K562 (cell line): ENCODE measurements around the gene S100A8. TPM values are rescaled to one million over a fixed set of nuclear protein-coding genes. Genes with fewer than 3 reads are reported as not detected.

Source experiments
- ATAC-seq: fragments of 200-7000 bp; cut with Tn5 transposase; 3 replicates; pipeline ENCODE4 v1.9.1; 2020; ENCODE audit warnings: moderate library complexity
- BruUV-seq: library from RNA; stranded (reverse); fragments of 400-500 nt; replicated peaks from 2 replicates; lab custom pipeline; 2021; lab: Mats Ljungman, UMichigan
- CTCF ChIA-PET: fragments of 300-600 bp; formaldehyde crosslinking; extraction: SDS; loops from one replicate; lab custom pipeline; 2021; ENCODE audit warnings: low intra/inter-chr PET ratio; lab: Yijun Ruan, JAX
- POLR2A ChIA-PET: fragments of 300-600, 350-650 bp; sonication (Branson Sonifier 250); formaldehyde crosslinking; extraction: SDS; loops from one replicate; lab custom pipeline; 2021; ENCODE audit warnings: antibody characterized with exemption, inconsistent platforms; lab: Yijun Ruan, JAX
- DNase-seq, 4 experiments: peaks; one replicate each; pipeline versions ENCODE4 v3.0.0 to v3.0.0-alpha.2; 2011 to 2018; ENCODE audit warnings: low spot score in 3 of 4, mixed read lengths in 3 of 4; ENCODE audit errors: extremely low read depth in 1 of 4
- FAIRE-seq: peaks from 2 replicates; lab custom pipeline; 2011; peaks lifted over from hg19 to GRCh38; lab: Jason Lieb, UNC
- H2AFZ ChIP-seq: 2 replicates; pipeline ENCODE4 v1.6.0; 2011; ENCODE audit warnings: low read depth, low read length, control low read depth, inconsistent platforms
- H3K27ac ChIP-seq: fragments of 200-600 bp; 3 replicates; pipeline ENCODE4 v1.8.0; 2011; ENCODE audit warnings: low read depth, mild to moderate bottlenecking, control low read depth, inconsistent platforms, low read length, moderate library complexity, mixed read lengths; ENCODE audit errors: extremely low read depth
- H3K27me3 ChIP-seq, 2 experiments: fragments of 300-600 bp in 1 of 2; 2 replicates in 1 of 2; 3 replicates in 1 of 2; pipeline versions ENCODE4 v1.6.0 to v1.8.0; 2011; ENCODE audit warnings: inconsistent platforms in 2 of 2, low read length in 2 of 2, mild to moderate bottlenecking in 1 of 2, mixed read lengths in 1 of 2, moderate library complexity in 1 of 2; ENCODE audit not compliant: control insufficient read depth in 2 of 2, insufficient read depth in 2 of 2
- H3K36me3 ChIP-seq: fragments of 300-600 bp; 3 replicates; pipeline ENCODE4 v1.8.0; 2011; ENCODE audit warnings: mild to moderate bottlenecking, low read length, inconsistent platforms; ENCODE audit not compliant: control insufficient read depth, insufficient read depth
- H3K4me1 ChIP-seq, 2 experiments: fragments of 200-600 bp in 1 of 2; replicated peaks in 1 of 2; 2 replicates in 1 of 2; 3 replicates in 1 of 2; pipeline versions ENCODE4 v1.5.1 to v1.8.0; 2011; ENCODE audit warnings: inconsistent platforms in 2 of 2, low read length in 2 of 2, mild to moderate bottlenecking in 1 of 2, mixed read lengths in 1 of 2, moderate library complexity in 1 of 2; ENCODE audit not compliant: control insufficient read depth in 2 of 2, insufficient read depth in 2 of 2
- H3K4me2 ChIP-seq: 2 replicates; pipeline ENCODE4 v1.6.1; 2011; ENCODE audit warnings: low read length, control low read depth, inconsistent platforms, mixed read lengths; ENCODE audit not compliant: insufficient read depth
- H3K4me3 ChIP-seq: fragments of 200-600 bp; sonication (generic), shearing (Covaris generic); 2 replicates; pipeline ENCODE4 v1.5.1; 2016; ENCODE audit warnings: control low read depth, inconsistent platforms
- H3K79me2 ChIP-seq: fragments of 200-600 bp; 3 replicates; pipeline ENCODE4 v1.8.0; 2011; ENCODE audit warnings: low read length, inconsistent platforms; ENCODE audit not compliant: control insufficient read depth, insufficient read depth
- H3K9ac ChIP-seq, 2 experiments: 2 replicates each; pipeline versions ENCODE4 v1.6.0 to v1.6.1; 2011; ENCODE audit warnings: low read depth in 2 of 2, low read length in 2 of 2, control low read depth in 1 of 2, inconsistent platforms in 1 of 2, mild to moderate bottlenecking in 1 of 2, mixed read lengths in 1 of 2; ENCODE audit not compliant: insufficient read depth in 1 of 2
- H3K9me1 ChIP-seq: one replicate; pipeline ENCODE4 v1.6.0; 2011; ENCODE audit warnings: inconsistent platforms, mild to moderate bottlenecking, low read length, moderate library complexity; ENCODE audit not compliant: control insufficient read depth, insufficient read depth
- H3K9me3 ChIP-seq: replicated peaks from 2 replicates; pipeline ENCODE4 v1.5.1; 2011; ENCODE audit warnings: low read depth, low read length, inconsistent platforms; ENCODE audit not compliant: control insufficient read depth, insufficient read depth
- H4K20me1 ChIP-seq: replicated peaks from 2 replicates; pipeline ENCODE4 v1.6.1; 2011; ENCODE audit warnings: low read length, inconsistent platforms, mixed read lengths; ENCODE audit not compliant: control insufficient read depth, insufficient read depth
- BCL6 ChIP-seq: fragments of 250-450 bp; sonication (Bioruptor Pico); IDR thresholded peaks from 2 replicates; pipeline ENCODE4 v1.4.0; 2020
- CHD4 ChIP-seq: fragments of 200-600 bp; sonication (generic); IDR thresholded peaks from 3 replicates; pipeline ENCODE4 v1.6.1; 2012; ENCODE audit warnings: low read depth, mild to moderate bottlenecking, mixed read lengths, low read length, inconsistent platforms; ENCODE audit not compliant: insufficient read depth, insufficient replicate concordance, poor library complexity, severe bottlenecking
- E2F3 ChIP-seq: fragments of 250-450 bp; sonication (Bioruptor Pico); IDR thresholded peaks from 2 replicates; pipeline ENCODE4 v1.4.0; 2020; ENCODE audit warnings: mild to moderate bottlenecking
- FIP1L1 ChIP-seq: fragments of 200-400 bp; formaldehyde crosslinking; IDR thresholded peaks from 2 replicates; pipeline ENCODE4 v1.6.1; 2018; ENCODE audit warnings: mild to moderate bottlenecking, low read depth, low read length; ENCODE audit not compliant: poor library complexity, severe bottlenecking
- GTF2F1 ChIP-seq: IDR thresholded peaks from 2 replicates; pipeline ENCODE4 v1.6.1; 2011; ENCODE audit warnings: low read depth, low read length, improper control_type of control experiment
- HNRNPUL1 ChIP-seq: fragments of 200-400 bp; formaldehyde crosslinking; IDR thresholded peaks from 2 replicates; pipeline ENCODE4 v1.6.1; 2017; ENCODE audit warnings: low read length
- KLF13 ChIP-seq: fragments of 450-650 bp; IDR thresholded peaks from 2 replicates; pipeline ENCODE4 v1.6.1; 2016; ENCODE audit warnings: missing genetic modification characterization, low read depth, mild to moderate bottlenecking, missing compliant biosample characterization, moderate library complexity, borderline replicate concordance
- MAFF ChIP-seq: IDR thresholded peaks from 2 replicates; pipeline ENCODE4 v1.6.1; 2012; ENCODE audit warnings: low read length, improper control_type of control experiment
- NELFE ChIP-seq: IDR thresholded peaks from 2 replicates; pipeline ENCODE4 v1.6.1; 2011; ENCODE audit warnings: mild to moderate bottlenecking; ENCODE audit not compliant: insufficient read depth, insufficient read length
- NFIC ChIP-seq: fragments of 450-650 bp; IDR thresholded peaks from 2 replicates; pipeline ENCODE4 v1.6.1; 2017; ENCODE audit warnings: mild to moderate bottlenecking, inconsistent platforms
- PYGO2 ChIP-seq: fragments of 450-650 bp; IDR thresholded peaks from 2 replicates; pipeline ENCODE4 v1.6.1; 2016; ENCODE audit warnings: mild to moderate bottlenecking, missing genetic modification characterization, moderate library complexity, missing compliant biosample characterization
- SMARCA5 ChIP-seq: fragments of 450-650 bp; IDR thresholded peaks from 2 replicates; pipeline ENCODE4 v1.6.1; 2016
- THAP7 ChIP-seq: fragments of 250-450 bp; sonication (Bioruptor Pico); IDR thresholded peaks from 2 replicates; pipeline ENCODE4 v1.5.0; 2021
- TOE1 ChIP-seq, 2 experiments: fragments of 450-650 bp in 1 of 2; sonication (generic) in 1 of 2; formaldehyde crosslinking in 1 of 2; IDR thresholded peaks; 2 replicates each; pipeline versions ENCODE4 v1.7.1 to v1.8.0; 2016 to 2022; ENCODE audit warnings: borderline replicate concordance in 2 of 2, mild to moderate bottlenecking in 2 of 2, antibody characterized with exemption in 1 of 2, inconsistent platforms in 1 of 2, low read depth in 1 of 2, missing genetic modification reagents in 1 of 2, moderate library complexity in 1 of 2
- ZNF232 ChIP-seq: sonication (generic); formaldehyde crosslinking; IDR thresholded peaks from 2 replicates; pipeline ENCODE4 v1.8.0; 2022; ENCODE audit warnings: mild to moderate bottlenecking, missing genetic modification reagents
- WGBS: fragments of 100-300 bp; shearing (Covaris generic); methylation state at CpG from one replicate; pipeline ENCODE4 v1.1.6; 2016; ENCODE audit warnings: low coverage, mixed read lengths; ENCODE audit not compliant: insufficient coverage; ENCODE audit errors: missing lambda C conversion rate; 5-methylcytosine and 5-hydroxymethylcytosine counted together
- in situ Hi-C: fragments of 300-500 bp; cut with MboI; formaldehyde crosslinking; loops from 4 replicates; pipeline ENCODE4 v1.15.0; 2018; ENCODE audit warnings: inconsistent platforms, mixed read lengths
- intact Hi-C: fragments of 100-400 bp; cut with micrococcal nuclease; formaldehyde crosslinking; loops from 2 replicates; pipeline ENCODE4 v1.14.2; 2022
- polyA plus RNA-seq, 8 experiments: library from polyadenylated mRNA; depleted of rRNA in 4 of 8; stranded (reverse) in 5 of 8; unstranded in 3 of 8; fragments of >200 nt; fragmentation: Nextera tagmentation in 2 of 8; fragmentation: Illumina TruSeq in 1 of 8; extraction: Ambion mirVana in 2 of 8; extraction: Trizol in 1 of 8; gene quantifications; 2 replicates each; pipeline versions ENCODE4 v1.2.1 to v1.2.3, GENCODE V29; 2011 to 2014; ENCODE audit warnings: inconsistent platforms in 1 of 8, missing spikeins in 1 of 8
- total RNA-seq, 7 experiments: library from RNA; depleted of rRNA in 6 of 7; stranded (reverse); fragments of >200 nt in 6 of 7; fragmentation: Illumina TruSeq in 2 of 7; extraction: Trizol in 2 of 7; gene quantifications; 2 replicates each; pipeline versions ENCODE4 v1.2.1 to v1.2.3, GENCODE V29; 2011 to 2021; ENCODE audit warnings: low replicate concordance in 1 of 7

The S100A8 gene
- total and polyA plus RNA-seq, 9 of the 15 experiments (the other 6 are each of a cell fraction or from before 2014, with no cell fraction given) = 0.15 to 0.60 TPM; not detected in 7

- TF ChIP-seq HNRNPUL1 = no peak
- no peak for TF ChIP-seq NELFE
- no peak for TF ChIP-seq E2F3 (CRISPR knock-in tag)
- no peak for TF ChIP-seq SMARCA5
- TF ChIP-seq FIP1L1 = no peak
- no peak for TF ChIP-seq TOE1 (IDR thresholded peaks at IDR 0.05; ENCODE audit: borderline replicate concordance)
- TF ChIP-seq TOE1 (CRISPR knock-in tag; IDR thresholded peaks at IDR 0.05; ENCODE audit: borderline replicate concordance, low read depth) = no peak
- TF ChIP-seq MAFF = no peak
- no peak for TF ChIP-seq BCL6 (CRISPR knock-in tag)
- TF ChIP-seq CHD4 = no peak
- TF ChIP-seq, all 486 proteins: peak for 0
These were observed 27.2 kb downstream of the S100A8 start (continued) for GRCh38 chr1:153363641-153364040.

DNA sequence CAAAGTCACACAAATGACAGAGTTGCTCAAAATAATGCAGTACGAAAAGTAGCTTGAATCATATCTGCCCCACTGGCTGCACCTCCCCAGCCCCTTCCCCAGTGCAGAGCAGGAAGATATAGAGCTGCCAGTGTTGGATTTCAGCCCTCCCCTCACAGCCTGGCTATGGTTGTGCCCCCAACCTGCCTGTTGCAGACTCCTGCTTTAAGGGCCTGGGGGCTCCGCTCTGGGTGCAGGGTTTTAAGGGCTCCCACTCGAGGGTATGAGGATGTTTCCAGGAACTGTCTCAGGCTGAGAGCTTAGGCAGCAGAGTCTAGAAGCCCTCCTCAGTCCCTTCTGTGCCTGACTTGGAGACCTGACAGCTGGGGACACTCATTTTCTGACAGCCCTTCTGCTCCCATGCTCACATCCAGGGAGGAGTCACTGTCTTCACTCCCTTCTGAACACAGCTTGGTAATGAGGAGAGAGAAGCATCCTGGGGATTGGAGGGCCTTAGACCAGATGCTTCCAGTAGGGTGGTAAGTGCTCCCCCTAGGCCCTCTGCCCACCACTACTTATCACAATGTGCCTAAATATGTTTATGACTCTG, 28.6 kb downstream of the S100A8 start:
- Histone ChIP-seq H3K27ac (no peak overlapping the region), H3K4me1 (peaks cover 0 to 5% of the 10 kb centered on the region in 2 experiments; a peak in 1 of 5 replicates), H3K4me2 (no peak overlapping the region), H3K27me3 (peaks cover 3 to 55% of the 10 kb centered on the region in 2 experiments; a peak in 4 of 5 replicates), H3K4me3 (no peak overlapping the region), H2AFZ (no peak overlapping the region), H3K36me3 (no peaks in the 10 kb centered on the region), H3K79me2 (no peaks in the 10 kb centered on the region), H3K9me3 (no peaks in the 10 kb centered on the region), H3K9me1 (no peaks in the 10 kb centered on the region), H4K20me1 (no peaks in the 10 kb centered on the region; the same call in 1 of the 2 replicates), H3K9ac (no peak overlapping the region)
- POLR2A ChIA-PET = no interaction called here
- FAIRE-seq (no peak), DNase-seq (no peak), ATAC-seq (no peak)
- no peak for TF ChIP-seq GTF2F1
- no peak for TF ChIP-seq NFIC
- no peak for TF ChIP-seq PYGO2
- TF ChIP-seq THAP7 (CRISPR knock-in tag) = no peak
- no peak for TF ChIP-seq KLF13 (tag)
- TF ChIP-seq ZNF232 (CRISPR knock-in tag) = no peak
- in situ Hi-C loops (no loop called here), intact Hi-C loops (no loop called here)
- CTCF ChIA-PET = no interaction called here
- 0% methylated on average over 3 of the region's 3 CpGs for WGBS
- BruUV-seq = no TSS peak
